Neural cell (in vitro differentiated cells): ENCODE results near the gene ENOX1.

ENCODE experiments used
- EP300 ChIP-seq: fragments of 450-650 bp; conservative IDR thresholded peaks from 2 replicates; pipeline ENCODE4 v1.6.1; 2014; ENCODE audit warnings: antibody characterized with exemption, mild to moderate bottlenecking, moderate library complexity; ENCODE audit not compliant: poor library complexity, severe bottlenecking
- EZH2 ChIP-seq: fragments of 200-600, 300-800 bp; shearing (Covaris generic), sonication (generic); IDR thresholded peaks from 2 replicates; pipeline ENCODE4 v1.6.1; 2014; ENCODE audit warnings: antibody characterized with exemption, low read length, borderline replicate concordance, mild to moderate bottlenecking; ENCODE audit not compliant: insufficient read depth, poor library complexity, severe bottlenecking
- MXI1 ChIP-seq: fragments of 450-650 bp; conservative IDR thresholded peaks from 2 replicates; pipeline ENCODE4 v1.6.1; 2014; ENCODE audit warnings: antibody characterized with exemption, mild to moderate bottlenecking; ENCODE audit not compliant: poor library complexity, severe bottlenecking
- POLR2AphosphoS5 ChIP-seq: IDR thresholded peaks from 2 replicates; pipeline ENCODE4 v1.6.1; 2012
- RAD21 ChIP-seq: fragments of 450-650 bp; conservative IDR thresholded peaks from 2 replicates; pipeline ENCODE4 v1.6.1; 2014; ENCODE audit warnings: antibody characterized with exemption, mild to moderate bottlenecking, moderate library complexity
- REST ChIP-seq: IDR thresholded peaks from 2 replicates; pipeline ENCODE4 v1.6.1; 2012; ENCODE audit warnings: borderline replicate concordance
- SMC3 ChIP-seq: fragments of 450-650 bp; conservative IDR thresholded peaks from 2 replicates; pipeline ENCODE4 v1.6.1; 2014; ENCODE audit warnings: antibody characterized with exemption, mild to moderate bottlenecking, moderate library complexity; ENCODE audit not compliant: poor library complexity
- TAF1 ChIP-seq: IDR thresholded peaks from 2 replicates; pipeline ENCODE4 v1.6.1; 2012; ENCODE audit warnings: low read depth
- TF ChIP-seq, protein P1 (sequence below): fragments of 450-650 bp; IDR thresholded peaks from 2 replicates; pipeline ENCODE4 v1.5.1; 2014; ENCODE audit warnings: antibody characterized with exemption, mild to moderate bottlenecking, moderate library complexity; ENCODE audit not compliant: poor library complexity, severe bottlenecking

DNA sequence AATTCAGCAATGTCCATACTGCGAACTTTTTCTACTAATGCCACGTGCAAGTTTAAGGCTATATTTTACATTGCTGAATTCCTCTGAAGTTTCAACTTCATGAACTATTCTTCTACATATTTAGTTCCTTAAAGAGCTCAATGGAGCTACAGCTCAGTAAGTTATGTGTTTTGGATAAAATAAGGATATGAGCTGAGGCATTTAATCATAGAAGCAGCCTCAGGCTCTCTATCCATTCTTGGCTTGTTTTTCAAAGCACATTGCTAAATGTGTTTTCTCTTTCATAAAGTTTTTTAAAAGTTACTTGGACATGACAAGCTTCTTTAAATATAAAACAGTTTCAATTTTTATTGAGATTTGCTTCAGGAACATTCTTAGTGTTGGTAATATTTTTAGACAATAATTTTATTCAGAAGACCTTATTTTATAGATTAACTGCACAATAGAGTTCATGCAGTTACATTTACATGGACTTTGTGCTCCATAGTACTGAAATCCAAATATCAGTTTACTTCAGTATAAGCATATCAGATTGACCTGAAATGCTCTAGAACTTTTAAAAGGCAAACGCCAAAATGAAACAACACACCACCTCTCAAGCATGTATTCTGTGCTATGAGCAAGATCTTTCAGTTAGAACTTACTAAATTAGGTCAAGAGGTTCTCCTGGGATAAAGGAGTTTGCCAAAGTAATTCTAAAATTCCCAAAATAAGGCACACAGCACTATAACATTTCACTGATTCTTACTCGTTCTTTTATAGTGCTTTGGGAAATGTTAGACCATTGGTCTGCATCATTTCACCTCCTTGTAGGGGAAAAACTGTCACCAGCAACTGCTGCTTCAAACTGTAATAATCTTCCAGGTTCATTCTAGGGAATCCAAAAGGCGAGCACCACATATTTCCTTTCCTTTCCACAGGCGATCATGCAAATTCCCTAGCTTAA, 275.5 kb downstream of the ENOX1 start:
- TF ChIP-seq EP300 (no peak), POLR2AphosphoS5 (no peak), REST (no peak), SMC3 (no peak), EZH2 (no peak), TAF1 (no peak), RAD21 (no peak), MXI1 (no peak)
- TF ChIP-seq, protein P1, sequence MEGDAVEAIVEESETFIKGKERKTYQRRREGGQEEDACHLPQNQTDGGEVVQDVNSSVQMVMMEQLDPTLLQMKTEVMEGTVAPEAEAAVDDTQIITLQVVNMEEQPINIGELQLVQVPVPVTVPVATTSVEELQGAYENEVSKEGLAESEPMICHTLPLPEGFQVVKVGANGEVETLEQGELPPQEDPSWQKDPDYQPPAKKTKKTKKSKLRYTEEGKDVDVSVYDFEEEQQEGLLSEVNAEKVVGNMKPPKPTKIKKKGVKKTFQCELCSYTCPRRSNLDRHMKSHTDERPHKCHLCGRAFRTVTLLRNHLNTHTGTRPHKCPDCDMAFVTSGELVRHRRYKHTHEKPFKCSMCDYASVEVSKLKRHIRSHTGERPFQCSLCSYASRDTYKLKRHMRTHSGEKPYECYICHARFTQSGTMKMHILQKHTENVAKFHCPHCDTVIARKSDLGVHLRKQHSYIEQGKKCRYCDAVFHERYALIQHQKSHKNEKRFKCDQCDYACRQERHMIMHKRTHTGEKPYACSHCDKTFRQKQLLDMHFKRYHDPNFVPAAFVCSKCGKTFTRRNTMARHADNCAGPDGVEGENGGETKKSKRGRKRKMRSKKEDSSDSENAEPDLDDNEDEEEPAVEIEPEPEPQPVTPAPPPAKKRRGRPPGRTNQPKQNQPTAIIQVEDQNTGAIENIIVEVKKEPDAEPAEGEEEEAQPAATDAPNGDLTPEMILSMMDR, result no peak
